Hepatocyte (in vitro differentiated cells): ENCODE measurements around the gene FRMD3. TPM values are rescaled to one million over a fixed set of nuclear protein-coding genes. Genes with fewer than 3 reads are reported as not detected.
"Not testable (repeated sequence)": the region's sequence is repeated elsewhere in the genome, so short reads cannot be mapped to it uniquely, and the experiment has no call there.

Source experiments
- DNase-seq: peaks from one replicate; pipeline ENCODE4 v3.0.0-alpha.2; 2016; ENCODE audit warnings: low spot score
- H2AFZ ChIP-seq: fragments of 200-600 bp; sonication (generic); 2 replicates; pipeline ENCODE4 v1.6.0; 2016; ENCODE audit warnings: antibody characterized with exemption, mild to moderate bottlenecking
- H3K27ac ChIP-seq: fragments of 200-600 bp; sonication (generic); 2 replicates; pipeline ENCODE4 v1.5.1; 2016; ENCODE audit warnings: mild to moderate bottlenecking
- H3K27me3 ChIP-seq: fragments of 200-600 bp; sonication (generic); 2 replicates; pipeline ENCODE4 v1.6.1; 2016
- H3K36me3 ChIP-seq: fragments of 200-600 bp; sonication (generic); replicated peaks from 2 replicates; pipeline ENCODE4 v1.5.1; 2016; ENCODE audit warnings: low read depth; ENCODE audit not compliant: insufficient read depth
- H3K4me1 ChIP-seq: fragments of 200-600 bp; sonication (generic); 2 replicates; pipeline ENCODE4 v1.5.1; 2016; ENCODE audit warnings: mild to moderate bottlenecking, moderate library complexity; ENCODE audit not compliant: insufficient read depth
- H3K4me2 ChIP-seq: fragments of 200-600 bp; sonication (generic); 2 replicates; pipeline ENCODE4 v1.6.0; 2016
- H3K4me3 ChIP-seq: fragments of 200-600 bp; sonication (generic); 2 replicates; pipeline ENCODE4 v1.5.1; 2016; ENCODE audit warnings: mild to moderate bottlenecking
- H3K79me2 ChIP-seq: fragments of 200-600 bp; sonication (generic); 2 replicates; pipeline ENCODE4 v1.6.0; 2017; ENCODE audit warnings: mild to moderate bottlenecking
- H3K9me2 ChIP-seq: fragments of 200-600 bp; sonication (generic); replicated peaks from 2 replicates; pipeline ENCODE4 v1.6.0; 2017; ENCODE audit warnings: mild to moderate bottlenecking; ENCODE audit not compliant: insufficient read depth
- H3K9me3 ChIP-seq: fragments of 200-600 bp; sonication (generic); 2 replicates; pipeline ENCODE4 v1.5.1; 2016; ENCODE audit warnings: low read depth, mild to moderate bottlenecking
- H4K20me1 ChIP-seq: fragments of 200-600 bp; sonication (generic); 2 replicates; pipeline ENCODE4 v1.6.0; 2016; ENCODE audit warnings: mild to moderate bottlenecking; ENCODE audit not compliant: insufficient read depth, poor library complexity, severe bottlenecking
- EZH2 ChIP-seq: fragments of 200-600 bp; sonication (generic); IDR thresholded peaks from 2 replicates; pipeline ENCODE4 v1.6.1; 2016; ENCODE audit warnings: antibody characterized with exemption, mild to moderate bottlenecking, borderline replicate concordance
- EZH2phosphoT487 ChIP-seq: fragments of 200-600 bp; sonication (generic); IDR thresholded peaks from one replicate; pipeline ENCODE4 v1.6.1; 2018; ENCODE audit warnings: antibody characterized with exemption, mild to moderate bottlenecking, low read depth, moderate library complexity; ENCODE audit not compliant: unreplicated experiment, severe bottlenecking
- WGBS: methylation state at CpG from one replicate; pipeline ENCODE4 v1.1.6; 2016; ENCODE audit warnings: low lambda C conversion rate; ENCODE audit errors: missing lambda C conversion rate; 5-methylcytosine and 5-hydroxymethylcytosine counted together
- polyA plus RNA-seq: library from polyadenylated mRNA; unstranded; fragments of >200 nt; fragmentation: Nextera tagmentation; extraction: Ambion mirVana; gene quantifications from 2 replicates; pipeline ENCODE4 v1.2.1, GENCODE V29; 2016
- total RNA-seq: library from RNA; depleted of rRNA; stranded (reverse); fragments of >200 nt; gene quantifications from 2 replicates; pipeline ENCODE4 v1.2.3, GENCODE V29; 2014
- TF ChIP-seq, protein P1 (sequence below): fragments of 200-600 bp; sonication (generic); IDR thresholded peaks from 2 replicates; pipeline ENCODE4 v1.5.1; 2016; ENCODE audit warnings: antibody characterized with exemption, mild to moderate bottlenecking; ENCODE audit not compliant: poor library complexity

Gene FRMD3
- total and polyA plus RNA-seq, 2 experiments from 2014 or later, result 3.9 to 7.0 TPM

DNA sequence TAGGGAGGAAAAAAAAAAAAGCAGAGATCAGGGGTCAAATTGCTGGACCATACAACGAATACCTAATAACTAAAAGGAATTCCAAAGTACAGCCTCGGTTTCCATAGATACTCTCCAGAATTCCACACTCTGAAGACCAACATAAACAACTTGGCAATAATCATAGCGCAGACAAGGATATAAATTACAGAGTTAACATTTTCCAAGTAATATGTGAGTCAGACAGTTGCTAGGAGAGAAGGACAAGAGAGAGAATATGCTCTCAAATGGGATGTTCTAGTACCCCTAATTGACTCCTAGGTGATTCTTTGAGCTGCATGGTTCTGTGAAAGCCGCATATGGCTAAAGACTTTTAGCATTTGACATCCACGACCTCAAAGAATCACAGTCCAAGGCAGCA, 165.2 kb downstream of the FRMD3 start:
- Histone ChIP-seq H3K4me1 (no peaks in the 10 kb centered on the region), H3K79me2 (no peaks in the 10 kb centered on the region), H3K4me2 (no peak overlapping the region), H3K36me3 (no peaks in the 10 kb centered on the region), H3K9me3 (no peaks in the 10 kb centered on the region), H3K4me3 (no peak overlapping the region), H3K9me2 (no peaks in the 10 kb centered on the region), H2AFZ (no peak overlapping the region), H3K27ac (no peak overlapping the region), H3K27me3 (no peaks in the 10 kb centered on the region), H4K20me1 (no peaks in the 10 kb centered on the region)
- 86% methylated on average over 5 of the region's 5 CpGs for WGBS
- DNase-seq, result no peak
- TF ChIP-seq, protein P1, sequence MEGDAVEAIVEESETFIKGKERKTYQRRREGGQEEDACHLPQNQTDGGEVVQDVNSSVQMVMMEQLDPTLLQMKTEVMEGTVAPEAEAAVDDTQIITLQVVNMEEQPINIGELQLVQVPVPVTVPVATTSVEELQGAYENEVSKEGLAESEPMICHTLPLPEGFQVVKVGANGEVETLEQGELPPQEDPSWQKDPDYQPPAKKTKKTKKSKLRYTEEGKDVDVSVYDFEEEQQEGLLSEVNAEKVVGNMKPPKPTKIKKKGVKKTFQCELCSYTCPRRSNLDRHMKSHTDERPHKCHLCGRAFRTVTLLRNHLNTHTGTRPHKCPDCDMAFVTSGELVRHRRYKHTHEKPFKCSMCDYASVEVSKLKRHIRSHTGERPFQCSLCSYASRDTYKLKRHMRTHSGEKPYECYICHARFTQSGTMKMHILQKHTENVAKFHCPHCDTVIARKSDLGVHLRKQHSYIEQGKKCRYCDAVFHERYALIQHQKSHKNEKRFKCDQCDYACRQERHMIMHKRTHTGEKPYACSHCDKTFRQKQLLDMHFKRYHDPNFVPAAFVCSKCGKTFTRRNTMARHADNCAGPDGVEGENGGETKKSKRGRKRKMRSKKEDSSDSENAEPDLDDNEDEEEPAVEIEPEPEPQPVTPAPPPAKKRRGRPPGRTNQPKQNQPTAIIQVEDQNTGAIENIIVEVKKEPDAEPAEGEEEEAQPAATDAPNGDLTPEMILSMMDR, result no peak
- TF ChIP-seq EZH2 (no peak), EZH2phosphoT487 (no peak)

DNA sequence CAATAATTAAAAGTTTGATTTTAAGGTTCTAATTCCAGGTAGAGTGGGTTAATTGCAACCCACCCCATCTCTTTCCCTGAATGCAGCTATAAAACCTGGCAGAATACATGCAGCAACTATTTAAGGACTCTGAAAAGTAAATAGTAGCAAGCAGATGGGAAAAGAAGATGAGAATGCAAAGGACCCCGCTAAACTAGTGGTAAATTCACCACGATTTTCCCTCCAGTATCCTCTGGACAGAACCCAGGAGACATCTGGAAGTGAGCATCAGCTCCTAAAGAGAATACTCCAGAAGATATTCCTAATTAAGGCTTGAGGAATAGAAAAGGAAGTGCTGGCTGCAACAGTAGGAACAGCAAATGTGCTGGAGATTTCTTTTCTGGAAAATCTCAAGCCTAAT, 170.9 kb downstream of the FRMD3 start:
- WGBS, result 72% methylated on average over 2 of the region's 2 CpGs
- no peaks in the 10 kb centered on the region for H3K9me3 ChIP-seq
- H3K4me2 ChIP-seq, result no peak overlapping the region
- no peaks in the 10 kb centered on the region for H4K20me1 ChIP-seq
- no peak overlapping the region for H3K27ac ChIP-seq
- H3K79me2 ChIP-seq, result no peaks in the 10 kb centered on the region
- no peak for DNase-seq
- no peaks in the 10 kb centered on the region for H3K9me2 ChIP-seq
- no peak overlapping the region for H2AFZ ChIP-seq
- H3K4me1 ChIP-seq, result no peaks in the 10 kb centered on the region
- H3K4me3 ChIP-seq, result no peak overlapping the region
- TF ChIP-seq, protein P1, result no peak
- TF ChIP-seq EZH2phosphoT487 (no peak), EZH2 (no peak)
- no peaks in the 10 kb centered on the region for H3K27me3 ChIP-seq
- H3K36me3 ChIP-seq, result no peaks in the 10 kb centered on the region

DNA sequence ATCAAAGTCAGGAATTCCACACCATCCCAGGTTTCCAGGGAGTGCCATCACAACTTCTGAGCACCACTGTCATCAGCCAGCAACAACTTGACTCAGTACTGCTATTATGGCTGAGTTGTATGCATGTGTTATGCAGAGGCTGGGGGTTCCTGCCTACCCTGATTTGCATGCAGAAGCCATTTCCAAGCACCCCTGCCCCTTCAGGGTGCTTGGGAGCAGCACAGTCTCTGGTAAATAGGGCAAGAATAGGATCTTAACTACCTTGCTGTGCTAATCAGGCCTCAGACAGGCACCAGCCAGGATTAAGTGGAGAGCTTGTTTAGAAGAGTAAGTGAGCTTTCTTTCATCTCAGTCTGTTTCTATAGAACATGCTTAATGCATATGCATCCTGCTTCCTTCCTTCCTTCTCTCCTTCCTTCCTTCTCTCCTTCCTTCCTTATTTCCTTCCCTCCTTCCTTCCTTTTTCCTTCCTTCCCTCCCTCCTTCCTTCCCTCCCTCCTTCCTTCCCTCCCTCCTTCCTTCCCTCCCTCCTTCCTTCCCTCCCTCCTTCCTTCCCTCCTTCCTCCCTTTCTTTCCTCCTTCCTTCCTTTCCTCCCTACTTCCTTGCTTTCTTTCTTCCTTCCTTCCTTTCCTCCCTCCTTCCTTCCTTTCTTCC, 175.7 kb downstream of the FRMD3 start:
- Histone ChIP-seq H3K9me3 (no peaks in the 10 kb centered on the region), H3K27ac (no peak overlapping the region), H3K79me2 (no peaks in the 10 kb centered on the region), H3K4me3 (no peak overlapping the region), H3K4me1 (no peaks in the 10 kb centered on the region), H2AFZ (no peak overlapping the region), H3K9me2 (no peaks in the 10 kb centered on the region), H3K27me3 (no peaks in the 10 kb centered on the region), H3K36me3 (no peaks in the 10 kb centered on the region), H3K4me2 (no peak overlapping the region), H4K20me1 (no peaks in the 10 kb centered on the region)
- DNase-seq, result no peak
- TF ChIP-seq, protein P1, result no peak
- TF ChIP-seq EZH2, result no peak
- TF ChIP-seq EZH2phosphoT487, result no peak

DNA sequence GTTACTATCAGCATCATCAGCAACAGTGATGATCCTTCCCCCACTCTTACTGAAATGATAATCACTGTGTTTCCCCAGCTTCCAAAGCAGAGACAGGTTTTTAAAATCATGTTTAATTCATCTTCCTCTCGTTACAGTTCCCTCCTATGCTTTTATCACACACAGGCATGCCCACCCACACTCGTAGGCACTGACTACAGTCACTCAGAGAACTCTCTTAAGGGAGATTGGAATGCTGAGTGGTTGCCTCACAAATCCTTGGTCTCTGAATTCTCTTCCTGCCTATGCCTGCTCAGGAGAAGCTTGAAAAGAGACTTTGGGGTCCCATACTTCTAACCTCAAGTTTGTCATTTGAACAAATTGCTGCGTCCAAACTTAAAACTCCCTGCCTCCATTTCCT, 179.2 kb downstream of the FRMD3 start:
- Histone ChIP-seq H3K36me3 (no peaks in the 10 kb centered on the region), H3K4me3 (no peak overlapping the region), H3K4me2 (no peak overlapping the region), H3K9me3 (no peaks in the 10 kb centered on the region), H4K20me1 (no peaks in the 10 kb centered on the region), H3K79me2 (no peaks in the 10 kb centered on the region), H3K27me3 (no peaks in the 10 kb centered on the region), H3K4me1 (no peaks in the 10 kb centered on the region), H3K9me2 (no peaks in the 10 kb centered on the region), H3K27ac (no peak overlapping the region), H2AFZ (no peak overlapping the region)
- TF ChIP-seq EZH2 (no peak), EZH2phosphoT487 (no peak)
- TF ChIP-seq, protein P1, result no peak
- no peak for DNase-seq
- 79% methylated on average over 3 of the region's 3 CpGs for WGBS

DNA sequence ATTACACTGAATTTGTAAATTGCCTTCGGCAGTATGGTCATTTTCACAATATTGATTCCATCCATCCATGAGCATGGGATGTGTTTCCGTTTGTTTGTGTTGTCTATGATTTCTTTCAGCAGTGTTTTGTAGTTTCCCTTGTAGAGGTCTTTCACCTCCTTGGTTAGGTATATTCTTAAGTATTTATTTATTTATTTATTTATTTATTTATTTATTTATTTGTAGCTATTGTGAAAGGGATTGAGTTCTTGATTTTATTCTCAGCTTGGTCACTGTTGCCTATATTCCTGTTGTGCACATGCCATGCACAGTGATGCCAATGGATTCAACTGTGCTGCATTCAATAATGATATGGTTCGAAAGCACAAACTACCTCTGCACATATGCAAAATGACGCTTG, 179.7 kb downstream of the FRMD3 start:
- not testable (repeated sequence) for H3K79me2 ChIP-seq, H3K4me1 ChIP-seq, H3K27me3 ChIP-seq, H3K27ac ChIP-seq, H3K9me2 ChIP-seq, H3K36me3 ChIP-seq, DNase-seq, H3K9me3 ChIP-seq, H3K4me3 ChIP-seq, H2AFZ ChIP-seq, H3K4me2 ChIP-seq, H4K20me1 ChIP-seq
- WGBS, result 94% methylated on average over 4 of the region's 4 CpGs
